ENCODE data around the gene ERI2.

Gene ERI2

DNA sequence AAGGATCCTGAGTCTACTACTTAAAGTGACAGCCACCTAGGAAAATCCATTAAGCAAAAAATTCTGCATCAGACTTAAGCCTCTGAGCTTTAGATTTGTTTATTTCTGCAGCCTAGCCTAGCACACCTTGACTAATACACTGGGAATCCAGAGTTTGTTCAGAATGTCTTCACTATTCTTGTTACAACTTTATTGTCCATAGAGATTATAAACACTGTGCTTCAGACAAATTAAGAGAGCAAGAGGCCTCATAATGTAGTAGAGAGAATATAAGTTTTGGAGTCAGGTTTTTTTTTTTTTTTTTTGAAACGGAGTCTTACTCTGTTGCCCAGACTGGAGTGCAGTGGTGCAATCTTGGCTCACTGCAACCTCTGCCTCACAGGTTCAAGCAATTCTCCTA is 55.7 kb downstream of the ERI2 start:
- DNase-seq (ENCODE audit: low read depth in 1 of 2, low spot score in 1 of 2): no peak
- Histone ChIP-seq H3K4me3 (replicated peaks; ENCODE audit: insufficient read depth, low read length) (no peak overlapping the region), H3K27me3 (ENCODE audit: insufficient read depth, poor library complexity, severe bottlenecking) (no peaks in the 10 kb centered on the region), H3K27ac (replicated peaks) (no peak overlapping the region)
- TF ChIP-seq, protein P1, sequence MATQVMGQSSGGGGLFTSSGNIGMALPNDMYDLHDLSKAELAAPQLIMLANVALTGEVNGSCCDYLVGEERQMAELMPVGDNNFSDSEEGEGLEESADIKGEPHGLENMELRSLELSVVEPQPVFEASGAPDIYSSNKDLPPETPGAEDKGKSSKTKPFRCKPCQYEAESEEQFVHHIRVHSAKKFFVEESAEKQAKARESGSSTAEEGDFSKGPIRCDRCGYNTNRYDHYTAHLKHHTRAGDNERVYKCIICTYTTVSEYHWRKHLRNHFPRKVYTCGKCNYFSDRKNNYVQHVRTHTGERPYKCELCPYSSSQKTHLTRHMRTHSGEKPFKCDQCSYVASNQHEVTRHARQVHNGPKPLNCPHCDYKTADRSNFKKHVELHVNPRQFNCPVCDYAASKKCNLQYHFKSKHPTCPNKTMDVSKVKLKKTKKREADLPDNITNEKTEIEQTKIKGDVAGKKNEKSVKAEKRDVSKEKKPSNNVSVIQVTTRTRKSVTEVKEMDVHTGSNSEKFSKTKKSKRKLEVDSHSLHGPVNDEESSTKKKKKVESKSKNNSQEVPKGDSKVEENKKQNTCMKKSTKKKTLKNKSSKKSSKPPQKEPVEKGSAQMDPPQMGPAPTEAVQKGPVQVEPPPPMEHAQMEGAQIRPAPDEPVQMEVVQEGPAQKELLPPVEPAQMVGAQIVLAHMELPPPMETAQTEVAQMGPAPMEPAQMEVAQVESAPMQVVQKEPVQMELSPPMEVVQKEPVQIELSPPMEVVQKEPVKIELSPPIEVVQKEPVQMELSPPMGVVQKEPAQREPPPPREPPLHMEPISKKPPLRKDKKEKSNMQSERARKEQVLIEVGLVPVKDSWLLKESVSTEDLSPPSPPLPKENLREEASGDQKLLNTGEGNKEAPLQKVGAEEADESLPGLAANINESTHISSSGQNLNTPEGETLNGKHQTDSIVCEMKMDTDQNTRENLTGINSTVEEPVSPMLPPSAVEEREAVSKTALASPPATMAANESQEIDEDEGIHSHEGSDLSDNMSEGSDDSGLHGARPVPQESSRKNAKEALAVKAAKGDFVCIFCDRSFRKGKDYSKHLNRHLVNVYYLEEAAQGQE (IDR thresholded peaks at IDR 0.05; ENCODE audit: insufficient replicate concordance, low read depth): no peak
- TF ChIP-seq, protein P2, sequence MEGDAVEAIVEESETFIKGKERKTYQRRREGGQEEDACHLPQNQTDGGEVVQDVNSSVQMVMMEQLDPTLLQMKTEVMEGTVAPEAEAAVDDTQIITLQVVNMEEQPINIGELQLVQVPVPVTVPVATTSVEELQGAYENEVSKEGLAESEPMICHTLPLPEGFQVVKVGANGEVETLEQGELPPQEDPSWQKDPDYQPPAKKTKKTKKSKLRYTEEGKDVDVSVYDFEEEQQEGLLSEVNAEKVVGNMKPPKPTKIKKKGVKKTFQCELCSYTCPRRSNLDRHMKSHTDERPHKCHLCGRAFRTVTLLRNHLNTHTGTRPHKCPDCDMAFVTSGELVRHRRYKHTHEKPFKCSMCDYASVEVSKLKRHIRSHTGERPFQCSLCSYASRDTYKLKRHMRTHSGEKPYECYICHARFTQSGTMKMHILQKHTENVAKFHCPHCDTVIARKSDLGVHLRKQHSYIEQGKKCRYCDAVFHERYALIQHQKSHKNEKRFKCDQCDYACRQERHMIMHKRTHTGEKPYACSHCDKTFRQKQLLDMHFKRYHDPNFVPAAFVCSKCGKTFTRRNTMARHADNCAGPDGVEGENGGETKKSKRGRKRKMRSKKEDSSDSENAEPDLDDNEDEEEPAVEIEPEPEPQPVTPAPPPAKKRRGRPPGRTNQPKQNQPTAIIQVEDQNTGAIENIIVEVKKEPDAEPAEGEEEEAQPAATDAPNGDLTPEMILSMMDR (IDR thresholded peaks at IDR 0.05; ENCODE audit: insufficient read depth, low read length): no peak
- TF ChIP-seq GABPA (IDR thresholded peaks at IDR 0.05; ENCODE audit: low read depth): no peak
- no peak for TF ChIP-seq POLR2AphosphoS5 (IDR thresholded peaks at IDR 0.05; ENCODE audit: low read depth)
- no peak for TF ChIP-seq SPI1 (IDR thresholded peaks at IDR 0.05; ENCODE audit: borderline replicate concordance, low read depth)

DNA sequence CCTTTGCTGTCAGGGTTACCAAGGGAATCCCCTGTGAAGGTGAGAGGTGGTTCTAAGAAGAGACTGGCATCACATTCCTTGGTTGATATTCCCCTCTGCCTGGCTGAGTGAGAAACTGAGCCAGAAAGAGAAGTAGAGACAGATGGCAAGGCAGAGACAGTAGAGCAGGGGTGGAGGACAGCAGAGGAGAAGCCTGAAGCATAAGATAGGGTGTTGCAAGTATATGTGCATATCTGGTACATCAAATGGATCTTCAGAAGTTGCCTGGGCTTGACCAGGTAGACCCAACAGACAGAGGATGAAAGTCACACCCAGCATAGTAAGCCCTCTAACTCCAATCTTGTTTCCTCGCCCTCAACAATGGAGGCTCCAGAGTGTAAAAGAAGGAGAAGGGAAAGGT is 56.8 kb downstream of the ERI2 start:
- no peak for DNase-seq (ENCODE audit: low read depth in 1 of 2, low spot score in 1 of 2)
- TF ChIP-seq, protein P2 (IDR thresholded peaks at IDR 0.05; ENCODE audit: insufficient read depth, low read length): no peak
- no peak for TF ChIP-seq GABPA (IDR thresholded peaks at IDR 0.05; ENCODE audit: low read depth)
- TF ChIP-seq POLR2AphosphoS5 (IDR thresholded peaks at IDR 0.05; ENCODE audit: low read depth): no peak
- TF ChIP-seq, protein P1 (IDR thresholded peaks at IDR 0.05; ENCODE audit: insufficient replicate concordance, low read depth): no peak
- TF ChIP-seq SPI1 (IDR thresholded peaks at IDR 0.05; ENCODE audit: borderline replicate concordance, low read depth): no peak
- Histone ChIP-seq H3K4me3 (replicated peaks; ENCODE audit: insufficient read depth, low read length) (no peak overlapping the region), H3K27ac (replicated peaks) (no peak overlapping the region), H3K27me3 (ENCODE audit: insufficient read depth, poor library complexity, severe bottlenecking) (no peaks in the 10 kb centered on the region)

DNA sequence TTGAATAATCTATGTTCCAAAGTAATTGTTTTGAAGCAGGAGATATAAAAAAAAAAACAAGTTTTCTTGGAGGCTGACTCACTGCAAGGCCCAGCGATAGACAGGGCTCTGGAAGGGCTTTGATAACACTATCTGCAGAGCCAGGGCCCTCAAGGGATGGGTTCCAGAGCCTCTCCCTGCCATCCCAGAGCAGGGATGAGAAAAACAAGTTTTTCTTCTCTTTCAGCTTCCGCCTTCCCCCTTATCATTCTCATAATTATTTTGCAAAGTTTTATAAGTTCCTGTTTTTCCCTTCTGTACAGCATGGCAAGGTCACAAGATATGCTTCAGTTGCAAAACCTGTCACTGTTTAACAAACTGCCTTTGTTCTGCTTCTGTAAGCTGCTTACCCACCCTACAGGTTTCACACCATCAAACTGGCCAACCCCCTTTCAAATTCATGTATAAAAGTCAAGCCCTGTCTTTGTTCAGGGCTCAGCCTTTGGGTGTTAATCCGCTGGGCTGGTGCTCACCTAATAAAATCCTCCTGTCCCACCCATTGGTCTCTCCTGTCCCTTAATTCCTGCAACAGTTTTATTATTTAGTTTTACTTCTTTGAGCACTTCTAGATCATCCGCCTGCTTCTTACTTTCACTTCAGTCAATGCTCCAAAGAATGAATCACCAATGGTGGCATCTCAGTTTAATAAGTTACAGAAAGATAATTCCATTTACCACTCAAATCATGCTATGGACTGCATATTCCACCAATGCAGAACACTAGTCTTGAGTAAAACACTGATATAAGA is 59.0 kb downstream of the ERI2 start:
- Histone ChIP-seq H3K27me3 (ENCODE audit: insufficient read depth, poor library complexity, severe bottlenecking) (no peaks in the 10 kb centered on the region), H3K27ac (replicated peaks) (peak overlapping the region; percentile 81), H3K4me3 (replicated peaks; ENCODE audit: insufficient read depth, low read length) (no peak overlapping the region)
- peak in 1 of 2 experiments; percentile 84 for DNase-seq (ENCODE audit: low read depth in 1 of 2, low spot score in 1 of 2)
- TF ChIP-seq GABPA (IDR thresholded peaks at IDR 0.05; ENCODE audit: low read depth) (no peak), POLR2AphosphoS5 (IDR thresholded peaks at IDR 0.05; ENCODE audit: low read depth) (0 out of 2 replicates have a peak, but pooled peaks have one; percentile 30), SPI1 (IDR thresholded peaks at IDR 0.05; ENCODE audit: borderline replicate concordance, low read depth) (no peak)
- TF ChIP-seq, protein P2 (IDR thresholded peaks at IDR 0.05; ENCODE audit: insufficient read depth, low read length): no peak
- TF ChIP-seq, protein P1 (IDR thresholded peaks at IDR 0.05; ENCODE audit: insufficient replicate concordance, low read depth): no peak

All from HL-60 (cell line).